Activated naive CD4-positive, alpha-beta T cell treated with anti-CD3 and anti-CD28 coated beads, Interleukin-2, amount 50 U/mL, for 16 hours (primary cell): ENCODE data around the gene EDARADD.
"Not testable (repeated sequence)": the region's sequence is repeated elsewhere in the genome, so short reads cannot be mapped to it uniquely, and the experiment has no call there.

Source experiments
- DNase-seq: peaks from one replicate; pipeline ENCODE4 v3.0.0-alpha.2; 2020

The EDARADD gene

GRCh38 chr1:236491469-236492136 is 97.5 kb downstream of the EDARADD start:
- no peak for DNase-seq

- no peak for DNase-seq
Observed at GRCh38 chr1:236492378-236492777, 98.3 kb downstream of the EDARADD start.

- DNase-seq, result no peak
Observed at GRCh38 chr1:236494082-236494481, 100.0 kb downstream of the EDARADD start.

- no peak for DNase-seq
Observed at GRCh38 chr1:236494586-236495466, 100.7 kb downstream of the EDARADD start.

GRCh38 chr1:236495467-236496112 is 101.5 kb downstream of the EDARADD start:
- no peak for DNase-seq

GRCh38 chr1:236497908-236498307 is 103.8 kb downstream of the EDARADD start:
- no peak for DNase-seq

GRCh38 chr1:236501093-236501492 is 107.0 kb downstream of the EDARADD start:
- no peak for DNase-seq

GRCh38 chr1:236502579-236502971 is 108.5 kb downstream of the EDARADD start:
- no peak for DNase-seq

- no peak for DNase-seq
Observed at GRCh38 chr1:236502972-236503639, 109.0 kb downstream of the EDARADD start.

- not testable (repeated sequence) for DNase-seq
Observed at GRCh38 chr1:236504338-236504737, 110.3 kb downstream of the EDARADD start.

- DNase-seq, result no peak
Observed at GRCh38 chr1:236507022-236507700, 113.1 kb downstream of the EDARADD start.

- no peak for DNase-seq
Observed at GRCh38 chr1:236508593-236509027, 114.5 kb downstream of the EDARADD start.

- DNase-seq, result no peak
Observed at GRCh38 chr1:236509203-236509602, 115.1 kb downstream of the EDARADD start.

- DNase-seq, result no peak
Observed at GRCh38 chr1:236509647-236510401, 115.7 kb downstream of the EDARADD start.

GRCh38 chr1:236511735-236512418 is 117.8 kb downstream of the EDARADD start:
- no peak for DNase-seq

GRCh38 chr1:236514703-236515442 is 120.8 kb downstream of the EDARADD start:
- no peak for DNase-seq

GRCh38 chr1:236515443-236515958 is 121.4 kb downstream of the EDARADD start:
- DNase-seq, result no peak

- no peak for DNase-seq
Observed at GRCh38 chr1:236516929-236517704, 123.0 kb downstream of the EDARADD start.

- no peak for DNase-seq
Observed at GRCh38 chr1:236518322-236518721, 124.2 kb downstream of the EDARADD start.
